ENCODE measurements around the gene TMEM229A. TPM values are rescaled to one million over a fixed set of nuclear protein-coding genes. Genes with fewer than 3 reads are reported as not detected.

The TMEM229A gene
- polyA plus RNA-seq, 4 donors, result 1.6 to 14.0 (median 2.4) TPM

GRCh38 chr7:123987445-123987844, 45.4 kb downstream of the TMEM229A start:
- H3K9me3 ChIP-seq (ENCODE audit: control insufficient read depth in 2 of 2, insufficient read depth in 1 of 2, low read depth in 1 of 2, low read length in 1 of 2), result no peaks in the 10 kb centered on the region
- WGBS, 3 donors, result 36 to 65% (median 53%) methylated on average over 2 of the region's 2 CpGs
- no peak overlapping the region for H3K27ac ChIP-seq (ENCODE audit: low read depth in 1 of 3, low read length in 2 of 3)
- no peak for DNase-seq
- H3K36me3 ChIP-seq (ENCODE audit: control insufficient read depth in 3 of 3, insufficient read depth in 2 of 3, low read depth in 1 of 3, low read length in 3 of 3), result no peaks in the 10 kb centered on the region
- H3K27me3 ChIP-seq (ENCODE audit: control insufficient read depth in 3 of 3, insufficient read depth in 3 of 3, low read length in 3 of 3), result no peaks in the 10 kb centered on the region
- H3K4me1 ChIP-seq (ENCODE audit: control insufficient read depth in 3 of 3, insufficient read depth in 2 of 3, low read depth in 1 of 3, low read length in 2 of 3), result no peaks in the 10 kb centered on the region
- no peak overlapping the region for H3K4me3 ChIP-seq (ENCODE audit: low read depth in 1 of 3, low read length in 3 of 3)
- FAIRE-seq, result peak; percentile 67

Other genes with a start within 250 kb of the TMEM229A start
- under 1 TPM in 1 of 4 donors, not detected in 3; 0.01 TPM for gene HYAL4, start 187.9 kb downstream of the TMEM229A start, polyA plus RNA-seq
- under 1 TPM in 3 of 4 donors, not detected in 1; 0.04 to 0.78 (median 0.45) TPM for gene SPAM1, start 107.8 kb downstream of the TMEM229A start, polyA plus RNA-seq